NK-92 (cell line): ENCODE results near the gene REPS1.
"Not testable (repeated sequence)": the region's sequence is repeated elsewhere in the genome, so short reads cannot be mapped to it uniquely, and the experiment has no call there.

Experiments
- DNase-seq: peaks from one replicate; lab custom pipeline; 2025; ENCODE audit not compliant: unreplicated experiment; lab: John Stamatoyannopoulos, UW

REPS1 gene

GRCh38 chr6:138987643-138988468 lies at the start of gene REPS1:
Gene REPS1, minus strand, starts transcription at chr6:138988253. Its CDS starts 571 bp downstream, at chr6:138987682.
- DNase-seq, result peak; percentile 36

- DNase-seq, result no peak
Measured at GRCh38 chr6:139037490-139037889, 49.4 kb upstream of the REPS1 start.

DNA sequence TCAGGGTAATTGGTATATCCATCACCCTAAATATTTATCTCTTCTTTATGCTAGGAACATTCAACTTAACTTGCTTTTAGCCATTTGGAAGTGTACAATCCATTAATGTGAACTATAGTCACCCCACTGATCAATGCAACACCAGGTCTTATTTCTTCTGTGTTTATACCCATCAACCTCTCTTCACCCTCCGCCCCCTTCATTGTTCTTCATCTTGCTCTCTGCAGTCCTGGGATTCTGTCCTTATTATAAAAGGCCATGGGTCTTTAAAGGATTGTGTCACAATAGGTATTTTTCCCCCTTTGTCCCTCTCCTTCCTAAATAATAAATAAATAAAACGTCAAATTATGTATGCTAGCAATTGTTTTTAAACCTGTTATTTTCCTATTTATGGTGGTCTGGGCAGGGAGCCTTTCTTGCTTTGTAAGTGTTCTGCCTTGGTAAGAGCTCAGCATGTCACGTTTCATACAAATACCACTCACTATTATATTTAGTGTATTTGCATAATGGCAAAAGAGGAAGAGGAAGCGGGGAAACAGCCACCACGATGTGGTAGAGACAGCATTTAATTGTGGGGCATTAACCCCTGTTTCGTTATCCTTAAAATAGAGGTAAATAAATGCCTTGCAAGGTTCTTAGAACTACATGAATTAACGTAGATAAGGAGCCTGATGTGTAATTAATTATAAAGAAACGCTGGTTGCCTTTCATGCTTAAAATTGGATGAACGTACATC lies 42.3 kb upstream of the REPS1 start:
- DNase-seq, result no peak

DNA sequence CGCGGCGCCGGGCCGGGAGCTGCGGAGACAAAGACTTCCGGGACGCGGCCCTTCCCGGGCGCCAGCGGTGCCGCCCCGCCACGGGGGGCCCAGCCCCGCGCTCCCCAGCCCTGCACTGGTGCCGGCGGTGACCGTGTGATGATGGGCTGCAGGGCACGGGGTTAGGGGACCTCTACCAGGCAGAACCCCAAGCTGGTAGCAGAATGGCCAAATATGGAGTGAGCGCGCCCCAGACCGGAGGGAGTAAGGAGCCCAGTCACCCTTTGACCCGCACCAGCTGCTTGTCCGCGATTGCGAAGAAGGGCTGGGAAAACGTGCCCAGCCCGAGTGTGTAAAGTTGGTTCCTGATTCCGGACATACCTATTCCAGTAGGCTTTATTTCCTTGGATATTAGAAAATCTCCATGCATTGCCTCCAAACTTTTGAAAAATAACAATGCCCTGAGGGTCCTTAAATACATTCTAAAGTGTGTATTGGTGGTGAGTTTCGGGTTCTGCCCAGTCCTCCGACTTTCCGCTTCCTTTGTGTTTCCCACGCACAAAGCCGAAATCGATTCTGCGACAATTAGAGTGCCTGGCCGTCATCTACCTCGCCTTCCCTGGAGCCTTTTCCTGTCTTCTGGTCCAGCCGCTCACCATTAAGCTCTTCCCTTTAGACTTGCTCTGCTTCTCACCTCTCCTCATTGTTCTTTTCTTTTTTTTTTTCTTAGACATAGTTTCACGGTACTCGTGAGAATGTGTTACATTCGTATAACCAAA lies 41.6 kb upstream of the REPS1 start:
- DNase-seq, result no peak

- no peak for DNase-seq
Measured at GRCh38 chr6:139028658-139029469, 40.8 kb upstream of the REPS1 start, which contains the start of gene ABRACL. Gene ABRACL, plus strand, starts transcription at chr6:139028745. Its CDS starts 5,416 bp downstream, at chr6:139034161.

- DNase-seq, result no peak
Measured at GRCh38 chr6:139028215-139028657, 40.2 kb upstream of the REPS1 start.

DNA sequence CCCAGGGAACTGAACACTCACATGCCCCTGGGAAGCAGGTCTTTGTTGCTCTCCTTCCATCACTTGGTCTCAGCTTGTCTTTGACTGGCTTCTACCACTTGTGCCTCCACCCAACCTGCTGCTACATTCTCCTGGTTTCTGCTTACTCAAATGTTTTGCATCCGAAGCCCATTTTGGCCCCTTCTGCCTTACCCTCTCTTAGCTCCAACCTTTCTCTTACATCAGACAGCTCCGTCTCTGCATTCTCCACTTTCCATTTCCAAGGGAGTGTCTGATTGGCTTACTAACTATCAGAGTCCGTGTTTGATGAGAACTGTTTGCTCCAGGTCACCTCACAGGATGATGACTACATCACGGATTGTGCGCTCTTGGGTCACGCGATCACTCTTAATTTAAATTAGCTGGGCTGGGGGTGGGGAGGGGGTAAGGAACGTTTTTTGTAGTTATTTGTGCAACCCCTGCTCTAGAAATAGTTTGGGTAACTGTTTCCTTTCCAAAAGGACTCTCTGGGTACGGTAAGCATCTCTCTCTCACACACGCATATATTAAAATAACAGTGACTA lies 39.6 kb upstream of the REPS1 start:
- DNase-seq, result no peak

GRCh38 chr6:139025416-139025815 lies 37.4 kb upstream of the REPS1 start:
- not testable (repeated sequence) for DNase-seq

DNA sequence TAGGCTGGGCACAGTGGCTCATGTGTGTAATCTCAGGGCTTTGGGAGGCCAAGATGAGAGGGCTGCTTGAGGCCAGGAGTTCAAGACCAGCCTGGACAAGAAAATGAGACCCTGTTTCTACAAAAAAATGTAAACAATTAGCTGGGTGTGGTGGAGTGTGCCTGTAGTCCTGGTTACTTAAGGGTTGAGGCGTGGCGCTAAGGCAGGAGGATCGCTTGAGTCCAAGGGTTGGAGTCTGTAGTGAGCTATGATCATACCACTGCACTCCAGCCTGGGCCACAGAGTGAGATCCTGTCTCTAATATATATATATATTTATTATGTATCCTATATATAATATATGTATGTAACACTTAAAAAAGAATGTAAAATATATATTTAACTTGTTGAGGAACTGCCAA lies 32.6 kb upstream of the REPS1 start:
- no peak for DNase-seq

- DNase-seq, result no peak
Measured at GRCh38 chr6:139019722-139020121, 31.7 kb upstream of the REPS1 start.

DNA sequence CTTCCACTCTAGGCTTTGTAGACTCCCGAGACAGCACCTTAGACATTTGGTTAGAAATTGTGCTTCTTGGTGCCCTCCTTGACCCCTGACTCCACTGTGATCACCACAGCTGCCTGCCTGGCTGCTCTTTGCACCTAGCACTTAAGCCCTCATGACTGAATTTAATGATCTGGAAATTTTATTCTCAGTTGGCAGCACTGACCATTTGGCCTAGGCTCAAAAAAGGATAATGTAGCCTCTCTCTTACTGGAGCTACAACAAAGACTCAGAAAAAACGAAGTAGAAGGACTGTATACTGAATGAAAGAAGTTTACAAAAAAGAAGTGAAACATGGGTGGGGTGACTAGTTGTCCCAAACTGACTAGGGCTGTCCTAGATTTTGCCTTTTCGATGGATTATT lies 29.2 kb upstream of the REPS1 start:
- DNase-seq, result no peak

DNA sequence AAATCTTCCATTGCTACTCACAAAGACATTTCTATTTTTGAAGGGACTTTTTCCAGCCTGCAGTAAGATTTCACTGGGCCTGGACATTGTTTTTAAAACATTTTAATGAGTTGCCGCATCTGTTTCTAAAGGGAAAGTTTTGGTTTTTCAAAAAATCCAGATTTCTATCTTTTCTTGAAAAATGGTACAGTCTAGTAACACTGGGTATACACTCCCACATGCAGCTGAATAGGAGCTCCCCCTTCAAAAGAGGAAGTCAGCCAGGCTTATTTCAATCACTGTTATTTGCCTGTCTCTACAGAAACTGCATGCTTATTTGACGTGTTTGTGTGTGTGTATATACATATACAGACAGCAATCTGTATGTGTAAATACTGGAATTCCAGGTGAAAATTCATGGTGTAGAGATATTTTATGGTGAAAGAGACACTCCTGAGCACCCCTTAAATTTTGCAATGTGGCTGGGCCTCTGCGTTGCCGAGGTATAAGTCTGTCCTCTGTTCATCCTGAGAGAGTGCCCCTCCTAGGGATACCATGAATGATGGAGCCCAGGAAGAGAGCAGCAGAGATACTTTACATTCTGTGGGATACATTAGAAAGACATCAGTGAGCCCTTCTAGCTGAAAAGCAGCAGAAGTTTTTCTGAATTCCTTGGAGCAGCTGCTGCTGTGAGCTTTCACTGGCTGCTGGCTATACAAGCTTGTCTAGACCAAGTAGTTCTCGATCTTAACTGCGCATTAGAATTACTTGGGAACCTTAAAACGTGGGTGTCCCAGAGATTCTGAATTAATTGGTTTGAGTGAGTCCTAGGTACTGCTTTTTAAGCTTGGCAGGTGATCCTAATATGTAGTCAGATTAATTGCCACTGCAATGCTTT lies 28.5 kb upstream of the REPS1 start:
- no peak for DNase-seq

DNA sequence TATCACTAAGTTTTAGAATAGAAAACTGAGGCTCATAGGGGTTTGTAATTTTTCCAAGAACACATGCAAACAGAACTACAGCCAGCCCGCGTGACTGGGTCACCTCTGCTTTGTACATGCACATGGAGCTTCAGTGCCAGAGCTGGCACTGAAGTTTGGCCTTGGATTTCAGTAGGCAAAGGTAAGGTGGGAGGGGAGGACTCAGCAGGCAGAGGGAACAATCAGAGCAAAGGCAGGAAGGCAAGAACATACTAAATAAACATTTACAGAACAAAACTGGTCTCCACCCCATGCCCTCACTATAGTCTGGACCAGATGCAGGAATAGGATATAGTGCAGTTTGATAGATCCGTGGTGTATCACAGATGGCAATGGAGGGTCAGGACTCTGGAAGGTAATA lies 26.9 kb upstream of the REPS1 start:
- no peak for DNase-seq

GRCh38 chr6:139013185-139013800 lies 25.2 kb upstream of the REPS1 start:
- DNase-seq, result no peak

DNA sequence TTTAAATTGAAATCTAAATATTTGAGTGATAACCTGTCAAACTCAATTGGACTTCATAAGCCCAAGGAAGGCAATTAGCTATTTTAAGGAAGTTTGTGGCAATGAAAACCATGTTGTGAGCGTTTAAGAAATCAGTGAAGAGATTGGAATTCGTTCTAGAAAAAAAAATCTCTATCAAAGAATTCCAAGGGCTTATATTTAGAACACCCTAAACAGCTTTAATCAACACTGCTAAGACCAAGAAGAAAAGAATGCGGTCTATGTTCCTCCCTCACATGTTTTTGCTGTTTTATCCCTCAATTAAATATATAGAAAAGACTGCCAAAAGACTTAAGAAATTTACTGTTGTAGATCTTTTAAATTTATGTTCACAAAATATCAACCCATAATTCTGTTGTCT lies 23.9 kb upstream of the REPS1 start:
- no peak for DNase-seq

- DNase-seq, result no peak
Measured at GRCh38 chr6:139010674-139011073, 22.6 kb upstream of the REPS1 start.

DNA sequence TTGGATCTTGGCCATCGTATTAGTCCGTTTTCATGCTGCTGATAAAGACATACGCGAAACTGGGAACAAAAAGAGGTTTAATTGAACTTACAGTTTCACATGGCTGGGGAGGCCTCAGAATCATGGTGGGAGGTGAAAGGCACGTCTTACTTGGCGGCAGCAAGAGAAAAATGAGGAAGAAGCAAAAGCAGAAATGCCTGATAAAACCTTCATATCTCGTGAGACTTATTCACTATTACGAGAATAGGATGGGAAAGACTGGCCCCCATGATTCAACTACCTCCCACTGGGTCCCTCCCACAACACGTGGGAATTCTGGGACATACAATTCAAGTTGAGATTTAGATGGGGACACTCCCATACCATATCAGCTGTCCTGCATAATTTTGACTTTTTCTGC lies 20.1 kb upstream of the REPS1 start:
- no peak for DNase-seq

- DNase-seq, result no peak
Measured at GRCh38 chr6:139007428-139007827, 19.4 kb upstream of the REPS1 start.

GRCh38 chr6:139006477-139006876 lies 18.4 kb upstream of the REPS1 start:
- no peak for DNase-seq
